Prostate gland (tissue), 2 donors: ENCODE measurements around the gene AKT1S1.

Experiments used
- POLR2A ChIP-seq: fragments of 450-650 bp; IDR thresholded peaks from one replicate; pipeline ENCODE4 v1.6.1; 2016; ENCODE audit warnings: antibody characterized with exemption, mild to moderate bottlenecking
- TF ChIP-seq, protein P1 (sequence below), 4 experiments: fragments of 200-600 bp in 2 of 4; fragments of 450-650 bp in 2 of 4; sonication (generic) in 2 of 4; IDR thresholded peaks; 1 replicate in 3 of 4; 2 replicates in 1 of 4; pipeline ENCODE4 v1.5.1; 2016 to 2019; ENCODE audit warnings: antibody characterized with exemption in 4 of 4, mild to moderate bottlenecking in 2 of 4, moderate library complexity in 2 of 4

DNA sequence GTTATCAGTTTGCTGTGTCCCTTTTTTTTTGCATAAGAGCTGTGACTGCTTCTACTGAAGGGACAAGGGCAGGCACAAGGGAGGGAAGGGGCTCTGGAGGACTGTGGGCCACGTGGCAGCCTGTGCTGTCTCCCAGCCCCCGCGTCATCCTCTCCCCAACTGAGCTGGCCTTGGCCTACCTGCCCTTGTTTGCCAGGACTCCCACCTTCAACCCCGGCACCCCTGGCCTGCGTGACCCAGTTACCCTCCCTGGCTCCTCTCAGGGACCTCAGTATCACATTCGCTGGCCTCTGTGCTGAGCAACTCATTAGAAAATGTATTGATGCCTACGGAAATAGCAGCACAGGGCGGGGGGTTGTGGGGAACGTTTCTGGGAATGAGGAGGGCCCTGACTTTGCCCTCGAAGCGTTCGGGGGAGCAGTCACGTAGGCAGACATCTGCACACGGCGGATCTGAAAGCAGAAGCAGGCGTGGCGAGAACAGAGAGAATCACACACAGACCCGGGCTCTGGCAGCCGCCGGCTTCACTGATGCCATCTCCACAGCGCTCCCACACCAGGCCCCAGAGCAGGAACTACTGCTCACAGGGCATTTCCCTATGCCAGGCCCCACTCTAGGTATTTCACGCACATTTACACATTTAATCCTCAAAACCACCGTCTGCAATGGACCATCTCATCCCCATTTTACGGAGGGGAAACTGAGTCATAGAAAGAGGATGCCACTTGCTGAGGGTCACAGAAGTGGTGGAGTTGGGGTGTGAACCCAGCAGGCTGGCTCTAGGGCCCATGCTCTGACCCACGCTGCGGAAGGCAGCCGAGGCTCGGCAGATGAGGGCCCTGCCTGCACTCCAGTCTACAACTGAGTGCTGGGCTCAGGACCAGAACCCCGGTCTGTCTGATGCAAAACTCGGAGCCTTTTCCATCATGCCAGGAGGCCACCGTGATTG lies 46.2 kb upstream of the AKT1S1 start:
- TF ChIP-seq, protein P1, sequence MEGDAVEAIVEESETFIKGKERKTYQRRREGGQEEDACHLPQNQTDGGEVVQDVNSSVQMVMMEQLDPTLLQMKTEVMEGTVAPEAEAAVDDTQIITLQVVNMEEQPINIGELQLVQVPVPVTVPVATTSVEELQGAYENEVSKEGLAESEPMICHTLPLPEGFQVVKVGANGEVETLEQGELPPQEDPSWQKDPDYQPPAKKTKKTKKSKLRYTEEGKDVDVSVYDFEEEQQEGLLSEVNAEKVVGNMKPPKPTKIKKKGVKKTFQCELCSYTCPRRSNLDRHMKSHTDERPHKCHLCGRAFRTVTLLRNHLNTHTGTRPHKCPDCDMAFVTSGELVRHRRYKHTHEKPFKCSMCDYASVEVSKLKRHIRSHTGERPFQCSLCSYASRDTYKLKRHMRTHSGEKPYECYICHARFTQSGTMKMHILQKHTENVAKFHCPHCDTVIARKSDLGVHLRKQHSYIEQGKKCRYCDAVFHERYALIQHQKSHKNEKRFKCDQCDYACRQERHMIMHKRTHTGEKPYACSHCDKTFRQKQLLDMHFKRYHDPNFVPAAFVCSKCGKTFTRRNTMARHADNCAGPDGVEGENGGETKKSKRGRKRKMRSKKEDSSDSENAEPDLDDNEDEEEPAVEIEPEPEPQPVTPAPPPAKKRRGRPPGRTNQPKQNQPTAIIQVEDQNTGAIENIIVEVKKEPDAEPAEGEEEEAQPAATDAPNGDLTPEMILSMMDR (IDR thresholded peaks at IDR 0.05), result no peak
- TF ChIP-seq POLR2A, result no peak
